GM23338 (cell line): ENCODE data around the gene GRB14. TPM values are rescaled to one million over a fixed set of nuclear protein-coding genes. Genes with fewer than 3 reads are reported as not detected.

Experiments
- ATAC-seq: fragments of 200-7000 bp; cut with Tn5 transposase; 3 replicates; pipeline ENCODE4 v1.9.1; 2020
- DNase-seq: peaks from one replicate; pipeline ENCODE4 v3.0.0-alpha.2; 2015; ENCODE audit warnings: low spot score
- H2AFZ ChIP-seq: fragments of 200-600 bp; sonication (generic); 2 replicates; pipeline ENCODE4 v1.8.0; 2016; ENCODE audit warnings: antibody characterized with exemption, mild to moderate bottlenecking, moderate library complexity
- H3F3A ChIP-seq: fragments of 200-600 bp; sonication (generic); replicated peaks from 2 replicates; pipeline ENCODE4 v1.8.0; 2017; ENCODE audit warnings: antibody characterized with exemption, mixed run types, low read depth
- H3K27ac ChIP-seq: fragments of 200-600 bp; sonication (generic); 2 replicates; pipeline ENCODE4 v1.6.1; 2016; ENCODE audit warnings: low read depth
- H3K27me3 ChIP-seq: fragments of 200-600 bp; sonication (generic); 2 replicates; pipeline ENCODE4 v1.8.0; 2016; ENCODE audit warnings: mild to moderate bottlenecking, mixed run types, moderate library complexity; ENCODE audit not compliant: insufficient read depth
- H3K36me3 ChIP-seq: fragments of 200-600 bp; sonication (generic); 2 replicates; pipeline ENCODE4 v1.8.0; 2016; ENCODE audit warnings: mild to moderate bottlenecking; ENCODE audit not compliant: insufficient read depth
- H3K4me1 ChIP-seq: fragments of 200-600 bp; sonication (generic); 2 replicates; pipeline ENCODE4 v1.8.0; 2016; ENCODE audit warnings: mild to moderate bottlenecking, moderate library complexity; ENCODE audit not compliant: insufficient read depth
- H3K4me2 ChIP-seq: fragments of 200-600 bp; sonication (generic); 2 replicates; pipeline ENCODE4 v1.7.1; 2017; ENCODE audit warnings: mixed run types
- H3K4me3 ChIP-seq: fragments of 200-600 bp; sonication (generic); 2 replicates; pipeline ENCODE4 v1.6.1; 2016; ENCODE audit warnings: mixed run types
- H3K79me2 ChIP-seq: fragments of 200-600 bp; sonication (generic); replicated peaks from 2 replicates; pipeline ENCODE4 v1.8.0; 2017; ENCODE audit warnings: mild to moderate bottlenecking; ENCODE audit not compliant: insufficient read depth
- H3K9me2 ChIP-seq: fragments of 200-600 bp; sonication (generic); 2 replicates; pipeline ENCODE4 v1.8.0; 2017; ENCODE audit not compliant: insufficient read depth
- H4K20me1 ChIP-seq: fragments of 200-600 bp; sonication (generic); replicated peaks from 2 replicates; pipeline ENCODE4 v1.8.0; 2017; ENCODE audit warnings: mild to moderate bottlenecking; ENCODE audit not compliant: insufficient read depth
- H3K27ac Mint-ChIP-seq: 2 replicates; pipeline ENCODE4 v1.8.0; 2020; ENCODE audit warnings: inconsistent platforms, mild to moderate bottlenecking, moderate library complexity, mixed read lengths
- H3K27me3 Mint-ChIP-seq: 3 replicates; pipeline ENCODE4 v1.8.0; 2022; ENCODE audit warnings: low read depth, mild to moderate bottlenecking, moderate library complexity, mixed read lengths, inconsistent platforms; ENCODE audit not compliant: insufficient read depth, poor library complexity
- H3K36me3 Mint-ChIP-seq: 3 replicates; pipeline ENCODE4 v1.8.0; 2021; ENCODE audit warnings: low read depth, mild to moderate bottlenecking, inconsistent platforms, moderate library complexity, mixed read lengths
- H3K4me1 Mint-ChIP-seq: 3 replicates; pipeline ENCODE4 v1.8.0; 2020; ENCODE audit warnings: mild to moderate bottlenecking, inconsistent platforms, mixed read lengths
- H3K4me3 Mint-ChIP-seq: 3 replicates; pipeline ENCODE4 v1.8.0; 2021; ENCODE audit warnings: moderate library complexity, mild to moderate bottlenecking, inconsistent platforms, mixed read lengths
- H3K9me3 Mint-ChIP-seq: 3 replicates; pipeline ENCODE4 v1.8.0; 2020; ENCODE audit warnings: moderate library complexity, mild to moderate bottlenecking, inconsistent platforms, mixed read lengths
- CTCF ChIP-seq, 2 experiments: fragments of 200-600 bp in 1 of 2; sonication (generic) in 1 of 2; conservative IDR thresholded peaks; 2 replicates each; pipeline versions ENCODE4 v1.5.1 to v1.6.1; 2016 to 2017; ENCODE audit warnings: antibody characterized with exemption in 2 of 2, low read depth in 2 of 2, mild to moderate bottlenecking in 2 of 2, moderate library complexity in 1 of 2
- EZH2 ChIP-seq: fragments of 200-600 bp; sonication (generic); IDR thresholded peaks from one replicate; pipeline ENCODE4 v1.8.0; 2017; ENCODE audit warnings: antibody characterized with exemption, mild to moderate bottlenecking, low read depth; ENCODE audit not compliant: unreplicated experiment
- EZH2phosphoT487 ChIP-seq: fragments of 200-600 bp; sonication (generic); IDR thresholded peaks from one replicate; pipeline ENCODE4 v1.8.1; 2018; ENCODE audit warnings: antibody characterized with exemption; ENCODE audit not compliant: unreplicated experiment
- JUNB ChIP-seq: IDR thresholded peaks from one replicate; pipeline ENCODE4 v1.6.1; 2016; ENCODE audit warnings: antibody characterized with exemption; ENCODE audit not compliant: unreplicated experiment
- ZNF331 ChIP-seq: fragments of 250-450 bp; sonication (Bioruptor Pico); IDR thresholded peaks from 2 replicates; pipeline ENCODE4 v1.5.0; 2020; ENCODE audit warnings: low read depth, mild to moderate bottlenecking, moderate library complexity
- polyA plus RNA-seq: library from polyadenylated mRNA; unstranded; fragments of >200 nt; fragmentation: Nextera tagmentation; extraction: Ambion mirVana; gene quantifications from 2 replicates; pipeline ENCODE4 v1.2.1, GENCODE V29; 2016
- total RNA-seq: library from RNA; depleted of rRNA; stranded (reverse); fragments of >200 nt; shearing (Covaris generic); gene quantifications from 2 replicates; pipeline ENCODE4 v1.2.3, GENCODE V29; 2014
- TF ChIP-seq, protein P1 (sequence below): fragments of 250-450 bp; sonication (Bioruptor Pico); IDR thresholded peaks from 2 replicates; pipeline ENCODE4 v1.5.0; 2020; ENCODE audit warnings: mild to moderate bottlenecking, moderate library complexity
- TF ChIP-seq, protein P2 (sequence below): IDR thresholded peaks from 2 replicates; pipeline ENCODE4 v1.6.1; 2016; ENCODE audit warnings: antibody characterized with exemption
- TF ChIP-seq, protein P3 (sequence below): IDR thresholded peaks from one replicate; pipeline ENCODE4 v1.6.1; 2018; ENCODE audit warnings: antibody characterized with exemption; ENCODE audit not compliant: unreplicated experiment

Gene GRB14
- total and polyA plus RNA-seq, 2 experiments from 2014 or later: 16.0 to 28.9 TPM

- no peak overlapping the region for H3K4me3 ChIP-seq
- no peaks in the 10 kb centered on the region for H3F3A ChIP-seq
- no peak overlapping the region for H2AFZ ChIP-seq
- Mint-ChIP-seq H3K4me3 (no peak overlapping the region), H3K4me1 (peaks cover 9% of the 10 kb centered on the region), H3K36me3 (peaks cover 6% of the 10 kb centered on the region; the same call in 1 of the 3 replicates), H3K9me3 (0 out of 3 replicates have a peak, but pooled peaks cover 3% of the 10 kb centered on the region), H3K27ac (no peak overlapping the region), H3K27me3 (peaks cover 6% of the 10 kb centered on the region)
- no peaks in the 10 kb centered on the region for H3K9me2 ChIP-seq
- TF ChIP-seq, protein P1, sequence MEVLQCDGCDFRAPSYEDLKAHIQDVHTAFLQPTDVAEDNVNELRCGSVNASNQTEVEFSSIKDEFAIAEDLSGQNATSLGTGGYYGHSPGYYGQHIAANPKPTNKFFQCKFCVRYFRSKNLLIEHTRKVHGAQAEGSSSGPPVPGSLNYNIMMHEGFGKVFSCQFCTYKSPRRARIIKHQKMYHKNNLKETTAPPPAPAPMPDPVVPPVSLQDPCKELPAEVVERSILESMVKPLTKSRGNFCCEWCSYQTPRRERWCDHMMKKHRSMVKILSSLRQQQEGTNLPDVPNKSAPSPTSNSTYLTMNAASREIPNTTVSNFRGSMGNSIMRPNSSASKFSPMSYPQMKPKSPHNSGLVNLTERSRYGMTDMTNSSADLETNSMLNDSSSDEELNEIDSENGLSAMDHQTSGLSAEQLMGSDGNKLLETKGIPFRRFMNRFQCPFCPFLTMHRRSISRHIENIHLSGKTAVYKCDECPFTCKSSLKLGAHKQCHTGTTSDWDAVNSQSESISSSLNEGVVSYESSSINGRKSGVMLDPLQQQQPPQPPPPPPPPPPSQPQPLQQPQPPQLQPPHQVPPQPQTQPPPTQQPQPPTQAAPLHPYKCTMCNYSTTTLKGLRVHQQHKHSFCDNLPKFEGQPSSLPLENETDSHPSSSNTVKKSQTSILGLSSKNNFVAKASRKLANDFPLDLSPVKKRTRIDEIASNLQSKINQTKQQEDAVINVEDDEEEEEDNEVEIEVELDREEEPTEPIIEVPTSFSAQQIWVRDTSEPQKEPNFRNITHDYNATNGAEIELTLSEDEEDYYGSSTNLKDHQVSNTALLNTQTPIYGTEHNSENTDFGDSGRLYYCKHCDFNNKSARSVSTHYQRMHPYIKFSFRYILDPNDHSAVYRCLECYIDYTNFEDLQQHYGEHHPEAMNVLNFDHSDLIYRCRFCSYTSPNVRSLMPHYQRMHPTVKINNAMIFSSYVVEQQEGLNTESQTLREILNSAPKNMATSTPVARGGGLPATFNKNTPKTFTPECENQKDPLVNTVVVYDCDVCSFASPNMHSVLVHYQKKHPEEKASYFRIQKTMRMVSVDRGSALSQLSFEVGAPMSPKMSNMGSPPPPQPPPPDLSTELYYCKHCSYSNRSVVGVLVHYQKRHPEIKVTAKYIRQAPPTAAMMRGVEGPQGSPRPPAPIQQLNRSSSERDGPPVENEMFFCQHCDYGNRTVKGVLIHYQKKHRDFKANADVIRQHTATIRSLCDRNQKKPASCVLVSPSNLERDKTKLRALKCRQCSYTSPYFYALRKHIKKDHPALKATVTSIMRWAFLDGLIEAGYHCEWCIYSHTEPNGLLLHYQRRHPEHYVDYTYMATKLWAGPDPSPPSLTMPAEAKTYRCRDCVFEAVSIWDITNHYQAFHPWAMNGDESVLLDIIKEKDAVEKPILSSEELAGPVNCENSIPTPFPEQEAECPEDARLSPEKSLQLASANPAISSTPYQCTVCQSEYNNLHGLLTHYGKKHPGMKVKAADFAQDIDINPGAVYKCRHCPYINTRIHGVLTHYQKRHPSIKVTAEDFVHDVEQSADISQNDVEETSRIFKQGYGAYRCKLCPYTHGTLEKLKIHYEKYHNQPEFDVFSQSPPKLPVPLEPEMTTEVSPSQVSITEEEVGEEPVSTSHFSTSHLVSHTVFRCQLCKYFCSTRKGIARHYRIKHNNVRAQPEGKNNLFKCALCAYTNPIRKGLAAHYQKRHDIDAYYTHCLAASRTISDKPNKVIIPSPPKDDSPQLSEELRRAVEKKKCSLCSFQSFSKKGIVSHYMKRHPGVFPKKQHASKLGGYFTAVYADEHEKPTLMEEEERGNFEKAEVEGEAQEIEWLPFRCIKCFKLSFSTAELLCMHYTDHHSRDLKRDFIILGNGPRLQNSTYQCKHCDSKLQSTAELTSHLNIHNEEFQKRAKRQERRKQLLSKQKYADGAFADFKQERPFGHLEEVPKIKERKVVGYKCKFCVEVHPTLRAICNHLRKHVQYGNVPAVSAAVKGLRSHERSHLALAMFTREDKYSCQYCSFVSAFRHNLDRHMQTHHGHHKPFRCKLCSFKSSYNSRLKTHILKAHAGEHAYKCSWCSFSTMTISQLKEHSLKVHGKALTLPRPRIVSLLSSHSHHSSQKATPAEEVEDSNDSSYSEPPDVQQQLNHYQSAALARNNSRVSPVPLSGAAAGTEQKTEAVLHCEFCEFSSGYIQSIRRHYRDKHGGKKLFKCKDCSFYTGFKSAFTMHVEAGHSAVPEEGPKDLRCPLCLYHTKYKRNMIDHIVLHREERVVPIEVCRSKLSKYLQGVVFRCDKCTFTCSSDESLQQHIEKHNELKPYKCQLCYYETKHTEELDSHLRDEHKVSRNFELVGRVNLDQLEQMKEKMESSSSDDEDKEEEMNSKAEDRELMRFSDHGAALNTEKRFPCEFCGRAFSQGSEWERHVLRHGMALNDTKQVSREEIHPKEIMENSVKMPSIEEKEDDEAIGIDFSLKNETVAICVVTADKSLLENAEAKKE (CRISPR knock-in tag): no peak
- TF ChIP-seq CTCF (conservative IDR thresholded peaks at IDR 0.05; ENCODE audit: low read depth in 2 of 2) (no peak), ZNF331 (CRISPR knock-in tag) (no peak), EZH2 (no peak), EZH2phosphoT487 (no peak), JUNB (no peak)
- TF ChIP-seq, protein P2, sequence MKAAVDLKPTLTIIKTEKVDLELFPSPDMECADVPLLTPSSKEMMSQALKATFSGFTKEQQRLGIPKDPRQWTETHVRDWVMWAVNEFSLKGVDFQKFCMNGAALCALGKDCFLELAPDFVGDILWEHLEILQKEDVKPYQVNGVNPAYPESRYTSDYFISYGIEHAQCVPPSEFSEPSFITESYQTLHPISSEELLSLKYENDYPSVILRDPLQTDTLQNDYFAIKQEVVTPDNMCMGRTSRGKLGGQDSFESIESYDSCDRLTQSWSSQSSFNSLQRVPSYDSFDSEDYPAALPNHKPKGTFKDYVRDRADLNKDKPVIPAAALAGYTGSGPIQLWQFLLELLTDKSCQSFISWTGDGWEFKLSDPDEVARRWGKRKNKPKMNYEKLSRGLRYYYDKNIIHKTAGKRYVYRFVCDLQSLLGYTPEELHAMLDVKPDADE: no peak
- TF ChIP-seq, protein P3, sequence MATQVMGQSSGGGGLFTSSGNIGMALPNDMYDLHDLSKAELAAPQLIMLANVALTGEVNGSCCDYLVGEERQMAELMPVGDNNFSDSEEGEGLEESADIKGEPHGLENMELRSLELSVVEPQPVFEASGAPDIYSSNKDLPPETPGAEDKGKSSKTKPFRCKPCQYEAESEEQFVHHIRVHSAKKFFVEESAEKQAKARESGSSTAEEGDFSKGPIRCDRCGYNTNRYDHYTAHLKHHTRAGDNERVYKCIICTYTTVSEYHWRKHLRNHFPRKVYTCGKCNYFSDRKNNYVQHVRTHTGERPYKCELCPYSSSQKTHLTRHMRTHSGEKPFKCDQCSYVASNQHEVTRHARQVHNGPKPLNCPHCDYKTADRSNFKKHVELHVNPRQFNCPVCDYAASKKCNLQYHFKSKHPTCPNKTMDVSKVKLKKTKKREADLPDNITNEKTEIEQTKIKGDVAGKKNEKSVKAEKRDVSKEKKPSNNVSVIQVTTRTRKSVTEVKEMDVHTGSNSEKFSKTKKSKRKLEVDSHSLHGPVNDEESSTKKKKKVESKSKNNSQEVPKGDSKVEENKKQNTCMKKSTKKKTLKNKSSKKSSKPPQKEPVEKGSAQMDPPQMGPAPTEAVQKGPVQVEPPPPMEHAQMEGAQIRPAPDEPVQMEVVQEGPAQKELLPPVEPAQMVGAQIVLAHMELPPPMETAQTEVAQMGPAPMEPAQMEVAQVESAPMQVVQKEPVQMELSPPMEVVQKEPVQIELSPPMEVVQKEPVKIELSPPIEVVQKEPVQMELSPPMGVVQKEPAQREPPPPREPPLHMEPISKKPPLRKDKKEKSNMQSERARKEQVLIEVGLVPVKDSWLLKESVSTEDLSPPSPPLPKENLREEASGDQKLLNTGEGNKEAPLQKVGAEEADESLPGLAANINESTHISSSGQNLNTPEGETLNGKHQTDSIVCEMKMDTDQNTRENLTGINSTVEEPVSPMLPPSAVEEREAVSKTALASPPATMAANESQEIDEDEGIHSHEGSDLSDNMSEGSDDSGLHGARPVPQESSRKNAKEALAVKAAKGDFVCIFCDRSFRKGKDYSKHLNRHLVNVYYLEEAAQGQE: no peak
- H3K79me2 ChIP-seq: no peaks in the 10 kb centered on the region
- ATAC-seq (no peak), DNase-seq (no peak)
- peaks cover 4% of the 10 kb centered on the region; the same call in 1 of the 2 replicates for H3K27me3 ChIP-seq
- no peaks in the 10 kb centered on the region for H3K36me3 ChIP-seq
- H3K27ac ChIP-seq: no peak overlapping the region
- no peak overlapping the region for H3K4me2 ChIP-seq
- peaks cover 16% of the 10 kb centered on the region for H3K4me1 ChIP-seq
- no peaks in the 10 kb centered on the region for H4K20me1 ChIP-seq
These were observed 35.8 kb upstream of the GRB14 start for GRCh38 chr2:164657129-164657528.
